Bronchial epithelial cell (primary cell): ENCODE measurements around the gene NEB. TPM values are rescaled to one million over a fixed set of nuclear protein-coding genes. Genes with fewer than 3 reads are reported as not detected.

ENCODE experiments used
- DNase-seq: peaks from one replicate; pipeline ENCODE4 v3.0.0-alpha.2; 2010; ENCODE audit warnings: low read depth
- FAIRE-seq: peaks from 2 replicates; lab custom pipeline; 2011; peaks lifted over from hg19 to GRCh38; lab: Jason Lieb, UNC
- H3K27me3 ChIP-seq: 2 replicates; pipeline ENCODE4 v1.5.1; 2011; ENCODE audit warnings: low read length; ENCODE audit not compliant: control insufficient read depth, insufficient read depth
- H3K36me3 ChIP-seq: 2 replicates; pipeline ENCODE4 v1.5.1; 2011; ENCODE audit warnings: low read length; ENCODE audit not compliant: control insufficient read depth, insufficient read depth
- H3K4me3 ChIP-seq: 2 replicates; pipeline ENCODE4 v1.5.1; 2011; ENCODE audit warnings: mild to moderate bottlenecking, low read depth, low read length, control low read depth
- CTCF ChIP-seq: IDR thresholded peaks from 2 replicates; pipeline ENCODE4 v1.5.1; 2011; ENCODE audit warnings: mild to moderate bottlenecking, moderate library complexity, low read length, control low read depth, inconsistent platforms; ENCODE audit not compliant: insufficient read depth, severe bottlenecking
- total RNA-seq: library from RNA; depleted of rRNA; stranded (reverse); fragments of >200 nt; gene quantifications from 2 replicates; pipeline ENCODE4 v1.2.1, GENCODE V29; 2014

The NEB gene
- total RNA-seq, 1 donor from 2014 or later, result 0.26 TPM

GRCh38 chr2:151634736-151635467 is 99.4 kb downstream of the NEB start:
- Histone ChIP-seq H3K36me3 (no peaks in the 10 kb centered on the region), H3K27me3 (no peaks in the 10 kb centered on the region), H3K4me3 (no peak overlapping the region)
- peak; percentile 67 for DNase-seq
- TF ChIP-seq CTCF, result no peak
- FAIRE-seq, result no peak

GRCh38 chr2:151632993-151633565 is 101.2 kb downstream of the NEB start:
- Histone ChIP-seq H3K27me3 (no peaks in the 10 kb centered on the region), H3K36me3 (no peaks in the 10 kb centered on the region), H3K4me3 (no peak overlapping the region)
- FAIRE-seq, result no peak
- peak; percentile 40 for DNase-seq
- no peak for TF ChIP-seq CTCF

- no peaks in the 10 kb centered on the region for H3K27me3 ChIP-seq
- H3K4me3 ChIP-seq, result no peak overlapping the region
- FAIRE-seq (no peak), DNase-seq (no peak)
- no peak for TF ChIP-seq CTCF
- H3K36me3 ChIP-seq, result no peaks in the 10 kb centered on the region
Observed at GRCh38 chr2:151630372-151630771, 103.9 kb downstream of the NEB start.

- no peaks in the 10 kb centered on the region for H3K27me3 ChIP-seq
- FAIRE-seq (no peak), DNase-seq (peak; percentile 35)
- TF ChIP-seq CTCF, result no peak
- no peak overlapping the region for H3K4me3 ChIP-seq
- H3K36me3 ChIP-seq, result no peaks in the 10 kb centered on the region
Observed at GRCh38 chr2:151627353-151627752, 106.9 kb downstream of the NEB start.

GRCh38 chr2:151624271-151624670 is 110.0 kb downstream of the NEB start:
- DNase-seq (no peak), FAIRE-seq (no peak)
- TF ChIP-seq CTCF, result no peak
- H3K4me3 ChIP-seq, result no peak overlapping the region
- peaks cover 2% of the 10 kb centered on the region for H3K27me3 ChIP-seq
- no peaks in the 10 kb centered on the region for H3K36me3 ChIP-seq
